Measurements from ENCODE around the gene MT1A.

- TF ChIP-seq CTCF (IDR thresholded peaks at IDR 0.05) (no peak), POLR2A (IDR thresholded peaks at IDR 0.05) (no peak)
Measured at GRCh38 chr16:56662357-56663354, 24.2 kb downstream of the MT1A start.

Measured in tibial nerve (tissue), 3 donors.